ENCODE measurements around the gene C16orf92.
A peak's percentile ranks its signal among the peaks of the same experiment; 100 is the strongest.

The C16orf92 gene

GRCh38 chr16:30063278-30063892, 40.4 kb downstream of the C16orf92 start:
- no peak for DNase-seq

DNA sequence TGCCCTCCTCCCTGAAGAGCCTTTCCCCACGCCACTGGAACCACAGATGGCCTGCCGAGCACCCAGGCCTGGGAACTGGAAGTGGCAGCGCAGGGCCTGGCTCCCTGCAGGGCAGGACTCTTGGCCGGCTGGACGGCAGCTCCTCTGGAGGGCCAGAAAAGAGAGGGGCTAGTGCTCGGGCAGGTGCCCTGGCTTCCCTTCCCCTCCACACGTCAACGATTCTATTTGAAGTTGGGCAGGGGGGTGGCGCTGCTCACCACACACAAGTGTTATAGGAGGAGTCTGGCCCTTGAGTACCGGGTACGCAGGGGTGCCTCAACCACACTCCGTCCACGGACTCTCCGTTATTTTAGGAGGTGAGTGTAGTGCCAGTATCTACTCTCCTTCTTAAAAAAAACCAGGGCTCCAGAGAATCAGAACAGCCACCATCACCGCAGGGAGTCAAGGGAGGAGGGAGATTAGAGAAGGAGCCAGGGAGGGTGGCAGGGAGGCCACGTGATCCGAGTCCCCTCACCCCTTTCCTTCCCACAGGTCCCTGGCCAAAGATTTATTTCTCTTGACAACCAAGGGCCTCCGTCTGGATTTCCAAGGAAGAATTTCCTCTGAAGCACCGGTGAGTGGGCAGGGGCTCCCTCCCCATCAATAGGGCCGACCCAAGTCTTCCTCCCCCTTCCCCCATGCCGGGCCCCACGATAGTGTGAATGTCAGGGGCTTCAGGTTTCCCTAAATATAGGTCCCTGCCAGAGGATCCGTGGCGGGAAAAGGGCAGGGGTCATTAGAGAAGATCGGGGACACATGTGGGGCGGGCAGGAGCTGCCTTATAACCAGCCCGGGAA, 41.1 kb downstream of the C16orf92 start:
- DNase-seq: peak; percentile 90

- DNase-seq: peak; percentile 82
These were observed 41.7 kb downstream of the C16orf92 start for GRCh38 chr16:30064729-30065101.

DNA sequence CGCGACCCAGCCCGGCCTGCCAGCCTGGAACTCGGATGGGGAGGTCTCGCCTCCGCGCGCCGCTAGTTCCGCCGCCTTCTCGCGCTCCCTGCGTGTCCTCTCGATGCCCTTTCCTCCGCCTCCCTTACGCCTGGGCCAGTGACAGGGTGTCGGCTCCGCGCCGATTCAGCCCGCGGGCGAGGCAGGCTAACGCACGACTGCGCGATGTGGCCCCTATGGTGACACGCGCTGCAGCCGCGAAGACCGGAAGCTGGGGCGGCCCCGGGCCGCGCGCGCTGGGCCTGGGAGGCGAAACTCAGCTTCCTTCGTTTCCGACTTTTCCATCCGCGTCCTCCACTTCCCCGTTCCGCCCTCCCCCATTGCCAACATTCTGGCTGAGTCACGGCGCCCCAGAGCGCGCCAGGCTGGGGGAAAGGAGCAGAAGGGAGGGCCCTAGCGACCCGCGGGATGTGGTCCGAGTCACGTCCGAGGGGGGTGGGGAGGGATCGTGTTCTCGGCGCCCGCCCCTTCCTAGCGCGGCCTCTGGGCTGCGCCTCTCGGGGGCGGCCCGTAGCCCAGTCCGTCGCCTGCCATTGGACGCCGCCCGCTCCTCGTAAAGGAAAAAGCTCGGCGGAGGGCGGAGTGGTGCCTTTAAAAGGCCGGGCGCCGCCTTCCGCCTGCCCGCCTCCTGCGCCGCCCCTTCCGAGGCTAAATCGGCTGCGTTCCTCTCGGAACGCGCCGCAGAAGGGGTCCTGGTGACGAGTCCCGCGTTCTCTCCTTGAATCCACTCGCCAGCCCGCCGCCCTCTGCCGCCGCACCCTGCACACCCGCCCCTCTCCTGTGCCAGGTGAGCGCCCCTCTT, 42.3 kb downstream of the C16orf92 start, which contains the start of gene ALDOA:
ALDOA (plus strand) TSS at position 659 of the 841 bp plus-strand sequence. CDS start 1,138 bp downstream, outside the sequence.
- DNase-seq: peak; percentile 98

DNA sequence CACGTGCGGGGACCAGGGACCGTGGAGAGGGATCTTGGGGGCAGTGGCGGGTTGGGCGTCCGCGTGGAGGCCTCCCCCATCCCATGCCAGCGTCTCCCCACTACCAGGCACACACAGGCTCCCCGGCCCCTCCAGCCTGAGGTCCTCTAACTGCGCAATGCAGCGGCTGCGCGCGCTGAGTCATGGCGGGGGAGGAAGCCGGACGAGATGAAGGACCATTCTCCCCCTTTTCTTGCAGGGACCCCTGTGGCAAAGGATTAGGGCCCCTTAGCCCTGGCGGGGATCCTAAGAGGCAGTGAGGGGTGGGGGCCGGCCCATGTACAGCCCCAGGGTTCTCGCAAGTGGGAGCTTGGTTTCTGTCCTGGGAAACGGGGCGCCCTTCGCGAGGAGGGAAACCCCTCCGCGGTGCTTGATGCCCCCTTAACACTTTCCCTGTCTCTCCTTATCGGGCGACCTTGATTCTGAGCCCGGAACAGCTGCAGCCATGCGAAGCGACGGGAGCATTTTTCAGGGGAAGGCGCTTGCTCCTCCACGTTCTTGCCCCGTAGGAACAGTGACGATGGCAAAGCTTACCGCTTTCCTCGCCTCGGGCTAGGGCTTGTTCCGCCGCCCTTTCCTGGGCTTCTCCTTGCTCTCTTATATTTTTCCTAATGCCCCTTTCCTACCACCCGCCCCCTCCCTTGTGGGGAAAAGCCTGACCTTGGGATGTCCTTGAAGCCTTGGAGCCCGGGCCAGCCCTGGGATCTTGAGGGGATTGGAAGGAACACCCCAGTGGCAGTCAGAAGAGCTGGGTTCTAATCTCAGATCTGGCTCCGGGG, 43.2 kb downstream of the C16orf92 start:
- no peak for DNase-seq

DNA sequence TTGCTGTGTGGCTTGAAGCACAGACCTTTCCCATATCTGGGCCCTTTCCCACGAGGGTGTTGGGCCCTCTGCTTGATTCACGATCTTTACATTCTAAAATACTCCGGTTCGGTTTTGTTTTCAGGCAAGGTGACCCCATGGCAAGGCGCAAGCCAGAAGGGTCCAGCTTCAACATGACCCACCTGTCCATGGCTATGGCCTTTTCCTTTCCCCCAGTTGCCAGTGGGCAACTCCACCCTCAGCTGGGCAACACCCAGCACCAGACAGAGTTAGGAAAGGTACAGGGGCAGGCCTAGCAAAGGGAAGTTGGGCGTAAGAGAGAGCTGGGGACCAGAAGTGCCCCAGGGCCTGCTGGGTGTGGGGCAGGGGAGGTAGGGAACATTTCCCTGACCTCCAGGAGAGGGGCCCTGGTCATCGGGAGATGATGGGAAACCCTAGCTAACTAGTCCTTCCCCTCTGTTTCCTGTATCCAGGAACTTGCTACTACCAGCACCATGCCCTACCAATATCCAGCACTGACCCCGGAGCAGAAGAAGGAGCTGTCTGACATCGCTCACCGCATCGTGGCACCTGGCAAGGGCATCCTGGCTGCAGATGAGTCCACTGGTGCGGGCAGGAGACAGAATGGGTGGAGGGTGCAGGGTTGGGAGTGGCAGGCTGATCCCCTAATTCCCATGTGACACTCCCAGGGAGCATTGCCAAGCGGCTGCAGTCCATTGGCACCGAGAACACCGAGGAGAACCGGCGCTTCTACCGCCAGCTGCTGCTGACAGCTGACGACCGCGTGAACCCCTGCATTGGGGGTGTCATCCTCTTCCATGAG, 44.0 kb downstream of the C16orf92 start:
- DNase-seq: peak; percentile 27

DNA sequence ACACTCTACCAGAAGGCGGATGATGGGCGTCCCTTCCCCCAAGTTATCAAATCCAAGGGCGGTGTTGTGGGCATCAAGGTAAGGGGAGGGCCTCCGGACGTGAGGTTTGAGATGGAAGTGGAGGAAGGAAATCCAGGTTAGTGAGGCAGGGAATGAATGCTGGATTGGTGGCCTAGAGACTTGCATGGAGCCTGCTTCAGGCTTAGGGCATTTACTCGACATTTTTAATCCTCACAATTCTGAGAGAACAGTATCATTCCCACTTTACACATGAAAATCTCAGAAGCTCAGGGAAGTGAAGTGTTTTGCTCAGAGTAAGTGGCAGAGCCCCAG, 44.6 kb downstream of the C16orf92 start:
- DNase-seq: no peak

- DNase-seq: no peak
These were observed 45.3 kb downstream of the C16orf92 start for GRCh38 chr16:30068333-30068732.

DNA sequence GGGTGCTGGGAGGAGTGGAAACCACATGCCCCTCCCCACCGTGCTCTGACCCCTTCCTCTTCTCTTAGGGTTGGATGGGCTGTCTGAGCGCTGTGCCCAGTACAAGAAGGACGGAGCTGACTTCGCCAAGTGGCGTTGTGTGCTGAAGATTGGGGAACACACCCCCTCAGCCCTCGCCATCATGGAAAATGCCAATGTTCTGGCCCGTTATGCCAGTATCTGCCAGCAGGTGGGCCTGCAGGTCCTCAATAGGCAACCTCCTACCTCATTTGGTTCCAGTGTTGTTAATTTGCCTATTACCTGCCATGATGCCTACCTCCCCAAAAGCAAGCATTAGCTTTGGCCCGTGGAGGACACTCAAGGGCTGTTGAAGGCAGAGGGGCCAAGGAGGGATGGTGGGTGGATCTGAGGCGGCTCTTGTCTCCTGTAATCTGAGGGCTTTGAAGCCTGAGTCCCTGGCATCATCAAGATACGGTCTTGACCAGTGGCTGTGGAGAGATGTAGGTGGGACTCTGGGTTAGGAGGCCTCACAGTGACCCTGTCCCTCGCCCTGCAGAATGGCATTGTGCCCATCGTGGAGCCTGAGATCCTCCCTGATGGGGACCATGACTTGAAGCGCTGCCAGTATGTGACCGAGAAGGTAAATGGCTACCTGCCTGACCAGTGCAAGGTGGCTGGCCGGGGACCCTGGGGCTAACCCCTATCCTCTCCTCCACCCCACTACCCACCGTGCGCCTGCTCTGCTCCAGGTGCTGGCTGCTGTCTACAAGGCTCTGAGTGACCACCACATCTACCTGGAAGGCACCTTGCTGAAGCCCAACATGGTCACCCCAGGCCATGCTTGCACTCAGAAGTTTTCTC, 46.0 kb downstream of the C16orf92 start:
- no peak for DNase-seq

DNA sequence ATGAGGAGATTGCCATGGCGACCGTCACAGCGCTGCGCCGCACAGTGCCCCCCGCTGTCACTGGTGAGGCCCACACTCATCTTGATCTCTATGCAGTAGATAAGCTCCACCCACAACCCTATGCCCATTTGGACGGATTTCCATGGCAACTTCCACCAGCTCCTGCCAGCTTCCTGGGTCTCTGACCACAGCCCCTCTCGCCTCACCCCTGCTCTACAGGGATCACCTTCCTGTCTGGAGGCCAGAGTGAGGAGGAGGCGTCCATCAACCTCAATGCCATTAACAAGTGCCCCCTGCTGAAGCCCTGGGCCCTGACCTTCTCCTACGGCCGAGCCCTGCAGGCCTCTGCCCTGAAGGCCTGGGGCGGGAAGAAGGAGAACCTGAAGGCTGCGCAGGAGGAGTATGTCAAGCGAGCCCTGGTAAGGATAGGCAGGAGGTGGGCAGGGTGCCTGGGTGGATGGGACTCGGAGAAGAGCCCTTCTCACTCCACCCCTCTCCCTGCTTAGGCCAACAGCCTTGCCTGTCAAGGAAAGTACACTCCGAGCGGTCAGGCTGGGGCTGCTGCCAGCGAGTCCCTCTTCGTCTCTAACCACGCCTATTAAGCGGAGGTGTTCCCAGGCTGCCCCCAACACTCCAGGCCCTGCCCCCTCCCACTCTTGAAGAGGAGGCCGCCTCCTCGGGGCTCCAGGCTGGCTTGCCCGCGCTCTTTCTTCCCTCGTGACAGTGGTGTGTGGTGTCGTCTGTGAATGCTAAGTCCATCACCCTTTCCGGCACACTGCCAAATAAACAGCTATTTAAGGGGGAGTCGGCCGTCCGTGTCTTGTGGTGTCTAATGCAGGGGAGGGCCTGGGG, 46.8 kb downstream of the C16orf92 start:
- peak; percentile 80 for DNase-seq

DNA sequence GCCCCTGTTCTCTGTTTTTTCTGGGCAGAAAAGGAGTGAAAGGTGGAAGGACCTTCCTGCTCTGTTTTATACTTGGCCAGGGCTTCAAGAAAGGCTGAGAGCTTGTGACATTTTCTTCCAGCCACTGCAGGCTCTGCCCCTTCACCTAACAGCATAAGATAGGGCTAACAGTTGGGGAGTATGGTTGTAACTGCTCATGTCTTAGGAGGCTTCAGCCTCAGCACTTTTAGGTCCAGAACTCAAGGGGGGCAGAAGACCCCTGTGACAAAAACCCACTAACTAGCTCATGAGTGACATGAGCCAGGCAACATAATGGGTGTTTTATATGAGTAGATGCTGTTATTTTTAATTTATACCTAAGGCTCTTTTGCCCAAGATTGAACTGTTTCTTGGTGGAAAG, 47.5 kb downstream of the C16orf92 start:
- DNase-seq: no peak

Measured in midbrain (tissue), 1 donor.